K562 (cell line): ENCODE results near the gene KLK15. TPM values are rescaled to one million over a fixed set of nuclear protein-coding genes. Genes with fewer than 3 reads are reported as not detected.
A peak's percentile ranks its signal among the peaks of the same experiment; 100 is the strongest.

ENCODE experiments used
- BHLHE40 ChIP-seq: IDR thresholded peaks from 2 replicates; pipeline ENCODE4 v1.6.1; 2011; ENCODE audit warnings: low read length, improper control_type of control experiment
- CTBP1 ChIP-seq: fragments of 450-650 bp; IDR thresholded peaks from 2 replicates; pipeline ENCODE4 v1.6.1; 2016; ENCODE audit warnings: borderline replicate concordance
- HCFC1 ChIP-seq: IDR thresholded peaks from 2 replicates; pipeline ENCODE4 v1.6.1; 2012; ENCODE audit warnings: low read depth, low read length, improper control_type of control experiment
- HNRNPL ChIP-seq: fragments of 200-400 bp; formaldehyde crosslinking; IDR thresholded peaks from 2 replicates; pipeline ENCODE4 v1.6.1; 2017; ENCODE audit warnings: low read depth, mild to moderate bottlenecking, low read length
- MBD2 ChIP-seq: sonication (generic); IDR thresholded peaks from 2 replicates; pipeline ENCODE4 v1.6.1; 2016; ENCODE audit warnings: low read depth, borderline replicate concordance
- RBBP5 ChIP-seq: fragments of 200-600 bp; sonication (generic); IDR thresholded peaks from 2 replicates; pipeline ENCODE4 v1.6.1; 2012; ENCODE audit warnings: borderline replicate concordance, mild to moderate bottlenecking, low read length, control low read depth, inconsistent platforms; ENCODE audit not compliant: insufficient read depth, poor library complexity, severe bottlenecking
- ZBTB12 ChIP-seq: fragments of 250-450 bp; sonication (Bioruptor Pico); IDR thresholded peaks from 2 replicates; pipeline ENCODE4 v1.4.0; 2020
- ZBTB8A ChIP-seq: fragments of 450-650 bp; IDR thresholded peaks from 2 replicates; pipeline ENCODE4 v1.6.1; 2018; ENCODE audit warnings: mild to moderate bottlenecking, moderate library complexity; ENCODE audit not compliant: partially characterized antibody
- ZNF124 ChIP-seq: sonication (generic); formaldehyde crosslinking; IDR thresholded peaks from 2 replicates; pipeline ENCODE4 v1.8.1; 2022; ENCODE audit warnings: missing genetic modification reagents
- ZNF512 ChIP-seq: IDR thresholded peaks from 2 replicates; pipeline ENCODE4 v1.6.1; 2016; ENCODE audit warnings: missing genetic modification characterization, missing compliant biosample characterization
- polyA plus RNA-seq, 8 experiments: library from polyadenylated mRNA; depleted of rRNA in 4 of 8; stranded (reverse) in 5 of 8; unstranded in 3 of 8; fragments of >200 nt; fragmentation: Nextera tagmentation in 2 of 8; fragmentation: Illumina TruSeq in 1 of 8; extraction: Ambion mirVana in 2 of 8; extraction: Trizol in 1 of 8; gene quantifications; 2 replicates each; pipeline versions ENCODE4 v1.2.1 to v1.2.3, GENCODE V29; 2011 to 2014; ENCODE audit warnings: inconsistent platforms in 1 of 8, missing spikeins in 1 of 8
- total RNA-seq, 7 experiments: library from RNA; depleted of rRNA in 6 of 7; stranded (reverse); fragments of >200 nt in 6 of 7; fragmentation: Illumina TruSeq in 2 of 7; extraction: Trizol in 2 of 7; gene quantifications; 2 replicates each; pipeline versions ENCODE4 v1.2.1 to v1.2.3, GENCODE V29; 2011 to 2021; ENCODE audit warnings: low replicate concordance in 1 of 7
- TF ChIP-seq, protein P1 (sequence below): fragments of 200-600 bp; sonication (generic); IDR thresholded peaks from one replicate; pipeline ENCODE4 v1.6.1; 2012; ENCODE audit warnings: mild to moderate bottlenecking, low read depth, low read length, inconsistent platforms
- TF ChIP-seq, protein P2 (sequence below): sonication (generic); formaldehyde crosslinking; IDR thresholded peaks from 2 replicates; pipeline ENCODE4 v1.8.0; 2022; ENCODE audit warnings: missing genetic modification reagents, mild to moderate bottlenecking, moderate library complexity, borderline replicate concordance

KLK15 gene
- total and polyA plus RNA-seq, 9 of the 15 experiments (the other 6 are each of a cell fraction or from before 2014, with no cell fraction given), result not detected

GRCh38 chr19:50870417-50871089 lies 37.2 kb upstream of the KLK15 start (continued):
- TF ChIP-seq ZNF512 (tag) (no peak), ZBTB12 (CRISPR knock-in tag) (peak; percentile 96), ZBTB8A (no peak), MBD2 (no peak; the same call in 1 of the 2 replicates), CTBP1 (peak; percentile 96), ZNF124 (CRISPR knock-in tag) (no peak), HCFC1 (peak; percentile 85), HNRNPL (no peak), RBBP5 (no peak), BHLHE40 (peak; percentile 72)
- TF ChIP-seq, protein P1, sequence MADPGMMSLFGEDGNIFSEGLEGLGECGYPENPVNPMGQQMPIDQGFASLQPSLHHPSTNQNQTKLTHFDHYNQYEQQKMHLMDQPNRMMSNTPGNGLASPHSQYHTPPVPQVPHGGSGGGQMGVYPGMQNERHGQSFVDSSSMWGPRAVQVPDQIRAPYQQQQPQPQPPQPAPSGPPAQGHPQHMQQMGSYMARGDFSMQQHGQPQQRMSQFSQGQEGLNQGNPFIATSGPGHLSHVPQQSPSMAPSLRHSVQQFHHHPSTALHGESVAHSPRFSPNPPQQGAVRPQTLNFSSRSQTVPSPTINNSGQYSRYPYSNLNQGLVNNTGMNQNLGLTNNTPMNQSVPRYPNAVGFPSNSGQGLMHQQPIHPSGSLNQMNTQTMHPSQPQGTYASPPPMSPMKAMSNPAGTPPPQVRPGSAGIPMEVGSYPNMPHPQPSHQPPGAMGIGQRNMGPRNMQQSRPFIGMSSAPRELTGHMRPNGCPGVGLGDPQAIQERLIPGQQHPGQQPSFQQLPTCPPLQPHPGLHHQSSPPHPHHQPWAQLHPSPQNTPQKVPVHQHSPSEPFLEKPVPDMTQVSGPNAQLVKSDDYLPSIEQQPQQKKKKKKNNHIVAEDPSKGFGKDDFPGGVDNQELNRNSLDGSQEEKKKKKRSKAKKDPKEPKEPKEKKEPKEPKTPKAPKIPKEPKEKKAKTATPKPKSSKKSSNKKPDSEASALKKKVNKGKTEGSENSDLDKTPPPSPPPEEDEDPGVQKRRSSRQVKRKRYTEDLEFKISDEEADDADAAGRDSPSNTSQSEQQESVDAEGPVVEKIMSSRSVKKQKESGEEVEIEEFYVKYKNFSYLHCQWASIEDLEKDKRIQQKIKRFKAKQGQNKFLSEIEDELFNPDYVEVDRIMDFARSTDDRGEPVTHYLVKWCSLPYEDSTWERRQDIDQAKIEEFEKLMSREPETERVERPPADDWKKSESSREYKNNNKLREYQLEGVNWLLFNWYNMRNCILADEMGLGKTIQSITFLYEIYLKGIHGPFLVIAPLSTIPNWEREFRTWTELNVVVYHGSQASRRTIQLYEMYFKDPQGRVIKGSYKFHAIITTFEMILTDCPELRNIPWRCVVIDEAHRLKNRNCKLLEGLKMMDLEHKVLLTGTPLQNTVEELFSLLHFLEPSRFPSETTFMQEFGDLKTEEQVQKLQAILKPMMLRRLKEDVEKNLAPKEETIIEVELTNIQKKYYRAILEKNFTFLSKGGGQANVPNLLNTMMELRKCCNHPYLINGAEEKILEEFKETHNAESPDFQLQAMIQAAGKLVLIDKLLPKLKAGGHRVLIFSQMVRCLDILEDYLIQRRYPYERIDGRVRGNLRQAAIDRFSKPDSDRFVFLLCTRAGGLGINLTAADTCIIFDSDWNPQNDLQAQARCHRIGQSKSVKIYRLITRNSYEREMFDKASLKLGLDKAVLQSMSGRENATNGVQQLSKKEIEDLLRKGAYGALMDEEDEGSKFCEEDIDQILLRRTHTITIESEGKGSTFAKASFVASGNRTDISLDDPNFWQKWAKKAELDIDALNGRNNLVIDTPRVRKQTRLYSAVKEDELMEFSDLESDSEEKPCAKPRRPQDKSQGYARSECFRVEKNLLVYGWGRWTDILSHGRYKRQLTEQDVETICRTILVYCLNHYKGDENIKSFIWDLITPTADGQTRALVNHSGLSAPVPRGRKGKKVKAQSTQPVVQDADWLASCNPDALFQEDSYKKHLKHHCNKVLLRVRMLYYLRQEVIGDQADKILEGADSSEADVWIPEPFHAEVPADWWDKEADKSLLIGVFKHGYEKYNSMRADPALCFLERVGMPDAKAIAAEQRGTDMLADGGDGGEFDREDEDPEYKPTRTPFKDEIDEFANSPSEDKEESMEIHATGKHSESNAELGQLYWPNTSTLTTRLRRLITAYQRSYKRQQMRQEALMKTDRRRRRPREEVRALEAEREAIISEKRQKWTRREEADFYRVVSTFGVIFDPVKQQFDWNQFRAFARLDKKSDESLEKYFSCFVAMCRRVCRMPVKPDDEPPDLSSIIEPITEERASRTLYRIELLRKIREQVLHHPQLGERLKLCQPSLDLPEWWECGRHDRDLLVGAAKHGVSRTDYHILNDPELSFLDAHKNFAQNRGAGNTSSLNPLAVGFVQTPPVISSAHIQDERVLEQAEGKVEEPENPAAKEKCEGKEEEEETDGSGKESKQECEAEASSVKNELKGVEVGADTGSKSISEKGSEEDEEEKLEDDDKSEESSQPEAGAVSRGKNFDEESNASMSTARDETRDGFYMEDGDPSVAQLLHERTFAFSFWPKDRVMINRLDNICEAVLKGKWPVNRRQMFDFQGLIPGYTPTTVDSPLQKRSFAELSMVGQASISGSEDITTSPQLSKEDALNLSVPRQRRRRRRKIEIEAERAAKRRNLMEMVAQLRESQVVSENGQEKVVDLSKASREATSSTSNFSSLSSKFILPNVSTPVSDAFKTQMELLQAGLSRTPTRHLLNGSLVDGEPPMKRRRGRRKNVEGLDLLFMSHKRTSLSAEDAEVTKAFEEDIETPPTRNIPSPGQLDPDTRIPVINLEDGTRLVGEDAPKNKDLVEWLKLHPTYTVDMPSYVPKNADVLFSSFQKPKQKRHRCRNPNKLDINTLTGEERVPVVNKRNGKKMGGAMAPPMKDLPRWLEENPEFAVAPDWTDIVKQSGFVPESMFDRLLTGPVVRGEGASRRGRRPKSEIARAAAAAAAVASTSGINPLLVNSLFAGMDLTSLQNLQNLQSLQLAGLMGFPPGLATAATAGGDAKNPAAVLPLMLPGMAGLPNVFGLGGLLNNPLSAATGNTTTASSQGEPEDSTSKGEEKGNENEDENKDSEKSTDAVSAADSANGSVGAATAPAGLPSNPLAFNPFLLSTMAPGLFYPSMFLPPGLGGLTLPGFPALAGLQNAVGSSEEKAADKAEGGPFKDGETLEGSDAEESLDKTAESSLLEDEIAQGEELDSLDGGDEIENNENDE, result no peak
- TF ChIP-seq, protein P2, sequence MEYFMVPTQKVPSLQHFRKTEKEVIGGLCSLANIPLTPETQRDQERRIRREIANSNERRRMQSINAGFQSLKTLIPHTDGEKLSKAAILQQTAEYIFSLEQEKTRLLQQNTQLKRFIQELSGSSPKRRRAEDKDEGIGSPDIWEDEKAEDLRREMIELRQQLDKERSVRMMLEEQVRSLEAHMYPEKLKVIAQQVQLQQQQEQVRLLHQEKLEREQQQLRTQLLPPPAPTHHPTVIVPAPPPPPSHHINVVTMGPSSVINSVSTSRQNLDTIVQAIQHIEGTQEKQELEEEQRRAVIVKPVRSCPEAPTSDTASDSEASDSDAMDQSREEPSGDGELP (CRISPR knock-in tag), result peak; percentile 88
